MG63 (cell line): ENCODE measurements around the gene KRTAP1-3. TPM values are rescaled to one million over a fixed set of nuclear protein-coding genes. Genes with fewer than 3 reads are reported as not detected.
"Not testable (repeated sequence)": the region's sequence is repeated elsewhere in the genome, so short reads cannot be mapped to it uniquely, and the experiment has no call there.

Experiments
- DNase-seq: peaks from one replicate; pipeline ENCODE4 v3.0.0-alpha.2; 2020
- H3K27me3 ChIP-seq: fragments of 250-450 bp; sonication (Bioruptor Pico); 2 replicates; pipeline ENCODE4 v1.5.1; 2020; ENCODE audit warnings: mild to moderate bottlenecking, moderate library complexity
- H3K36me3 ChIP-seq: fragments of 250-450 bp; sonication (Bioruptor Pico); 2 replicates; pipeline ENCODE4 v1.5.1; 2020; ENCODE audit warnings: mild to moderate bottlenecking, moderate library complexity
- H3K4me3 ChIP-seq: fragments of 250-450 bp; sonication (Bioruptor Pico); 2 replicates; pipeline ENCODE4 v1.5.1; 2020; ENCODE audit warnings: mild to moderate bottlenecking, moderate library complexity
- H3K9me3 ChIP-seq: fragments of 250-450 bp; sonication (Bioruptor Pico); 2 replicates; pipeline ENCODE4 v1.5.1; 2020; ENCODE audit warnings: mild to moderate bottlenecking, moderate library complexity
- total RNA-seq: library from RNA; depleted of rRNA; stranded (reverse); fragments of >200 nt; shearing (Covaris generic); gene quantifications from 2 replicates; pipeline ENCODE4 v1.2.3, GENCODE V29; 2014; ENCODE audit warnings: low replicate concordance

Gene KRTAP1-3
- total RNA-seq, 1 experiment from 2014 or later: not detected

- H3K4me3 ChIP-seq, H3K27me3 ChIP-seq, H3K36me3 ChIP-seq, H3K9me3 ChIP-seq: not testable (repeated sequence)
- DNase-seq: peak; percentile 28
These were observed 24.8 kb upstream of the KRTAP1-3 start for GRCh38 chr17:41059276-41060051.

- no peak for DNase-seq
These were observed 24.1 kb upstream of the KRTAP1-3 start for GRCh38 chr17:41058741-41059140.

GRCh38 chr17:41057547-41057946 is 22.9 kb upstream of the KRTAP1-3 start:
- DNase-seq: no peak

More at GRCh38 chr17:41058741-41059140, 24.1 kb upstream of the KRTAP1-3 start:
- peaks cover 3% of the 10 kb centered on the region for H3K9me3 ChIP-seq
- no peaks in the 10 kb centered on the region for H3K36me3 ChIP-seq
- H3K4me3 ChIP-seq: no peak overlapping the region
- no peaks in the 10 kb centered on the region for H3K27me3 ChIP-seq

GRCh38 chr17:41055130-41055529 is 20.5 kb upstream of the KRTAP1-3 start, which contains the start of gene KRTAP2-2:
Gene KRTAP2-2 (minus strand): TSS chr17:41055230. CDS start chr17:41055211, 19 bp downstream.
- H3K27me3 ChIP-seq, H3K9me3 ChIP-seq, H3K36me3 ChIP-seq, H3K4me3 ChIP-seq, DNase-seq: not testable (repeated sequence)

More at GRCh38 chr17:41057547-41057946, 22.9 kb upstream of the KRTAP1-3 start:
- H3K27me3 ChIP-seq: no peaks in the 10 kb centered on the region
- no peaks in the 10 kb centered on the region for H3K36me3 ChIP-seq
- no peak overlapping the region for H3K4me3 ChIP-seq
- H3K9me3 ChIP-seq: peaks cover 8% of the 10 kb centered on the region

GRCh38 chr17:41054556-41054955 is 19.9 kb upstream of the KRTAP1-3 start:
- not testable (repeated sequence) for DNase-seq, H3K27me3 ChIP-seq, H3K4me3 ChIP-seq, H3K9me3 ChIP-seq, H3K36me3 ChIP-seq

GRCh38 chr17:41054025-41054424 is 19.4 kb upstream of the KRTAP1-3 start:
- Histone ChIP-seq H3K36me3 (no peaks in the 10 kb centered on the region), H3K27me3 (no peaks in the 10 kb centered on the region), H3K4me3 (no peak overlapping the region), H3K9me3 (peaks cover 8% of the 10 kb centered on the region)
- no peak for DNase-seq

GRCh38 chr17:41052566-41052965 is 17.9 kb upstream of the KRTAP1-3 start:
- H3K9me3 ChIP-seq: peaks cover 7% of the 10 kb centered on the region
- DNase-seq: no peak
- no peaks in the 10 kb centered on the region for H3K36me3 ChIP-seq
- H3K4me3 ChIP-seq: no peak overlapping the region
- H3K27me3 ChIP-seq: no peaks in the 10 kb centered on the region

GRCh38 chr17:41049110-41049509 is 14.4 kb upstream of the KRTAP1-3 start:
- Histone ChIP-seq H3K4me3 (no peak overlapping the region), H3K9me3 (peaks cover 5% of the 10 kb centered on the region), H3K36me3 (no peaks in the 10 kb centered on the region), H3K27me3 (no peaks in the 10 kb centered on the region)
- DNase-seq: peak; percentile 31

- DNase-seq: peak; percentile 36
- no peaks in the 10 kb centered on the region for H3K27me3 ChIP-seq
- no peak overlapping the region for H3K4me3 ChIP-seq
- no peaks in the 10 kb centered on the region for H3K36me3 ChIP-seq
- peaks cover 8% of the 10 kb centered on the region for H3K9me3 ChIP-seq
These were observed 13.8 kb upstream of the KRTAP1-3 start for GRCh38 chr17:41048441-41048840.

- H3K27me3 ChIP-seq, H3K4me3 ChIP-seq, H3K36me3 ChIP-seq, DNase-seq: not testable (repeated sequence)
- H3K9me3 ChIP-seq: peaks cover 14% of the 10 kb centered on the region
These were observed 12.2 kb upstream of the KRTAP1-3 start, which contains the start of gene KRTAP2-1 for GRCh38 chr17:41046735-41047465. Gene KRTAP2-1 (minus strand): TSS chr17:41047316. CDS start chr17:41047267, 49 bp downstream.

- peaks cover 14% of the 10 kb centered on the region for H3K9me3 ChIP-seq
- H3K36me3 ChIP-seq: peaks cover 4% of the 10 kb centered on the region; the same call in 1 of the 2 replicates
- H3K27me3 ChIP-seq: no peaks in the 10 kb centered on the region
- H3K4me3 ChIP-seq: no peak overlapping the region
- DNase-seq: no peak
These were observed 8.3 kb upstream of the KRTAP1-3 start for GRCh38 chr17:41042953-41043352.

- H3K36me3 ChIP-seq, H3K27me3 ChIP-seq, H3K4me3 ChIP-seq: not testable (repeated sequence)
- peak; percentile 88 for DNase-seq
- H3K9me3 ChIP-seq: peaks cover 14% of the 10 kb centered on the region
These were observed 6.3 kb upstream of the KRTAP1-3 start, which contains the start of gene KRTAP1-1 for GRCh38 chr17:41040783-41041571. Gene KRTAP1-1 (minus strand): TSS chr17:41041450. CDS start chr17:41041397, 53 bp downstream.

- H3K36me3 ChIP-seq: peaks cover under 1% of the 10 kb centered on the region; the same call in 1 of the 2 replicates
- H3K4me3 ChIP-seq: no peak overlapping the region
- peaks cover 3% of the 10 kb centered on the region for H3K9me3 ChIP-seq
- H3K27me3 ChIP-seq: no peaks in the 10 kb centered on the region
- DNase-seq: no peak
These were observed 3.2 kb upstream of the KRTAP1-3 start for GRCh38 chr17:41037853-41038350.

GRCh38 chr17:41029633-41030245 is 4.9 kb downstream of the KRTAP1-3 start, which contains the start of gene KRTAP1-4:
Gene KRTAP1-4 (minus strand): TSS chr17:41030195. CDS start chr17:41030078, 117 bp downstream.
- no peaks in the 10 kb centered on the region for H3K36me3 ChIP-seq
- no peaks in the 10 kb centered on the region for H3K27me3 ChIP-seq
- no peak within 1 kb of the TSS for H3K4me3 ChIP-seq
- no peak for DNase-seq
- H3K9me3 ChIP-seq: no peaks in the 10 kb centered on the region

GRCh38 chr17:41026715-41027471 is 7.8 kb downstream of the KRTAP1-3 start, which contains the start of gene KRTAP1-5:
Gene KRTAP1-5 (minus strand): TSS chr17:41027208. CDS start chr17:41027155, 53 bp downstream.
- Histone ChIP-seq H3K9me3 (peaks cover 3% of the 10 kb centered on the region; the same call in 1 of the 2 replicates), H3K27me3 (no peaks in the 10 kb centered on the region), H3K36me3 (no peaks in the 10 kb centered on the region), H3K4me3 (0 out of 2 replicates have a peak within 1 kb of the TSS, but pooled peaks have one; percentile 0)
- DNase-seq: peak; percentile 99
